Ovary (tissue), 9 donors: Measurements from ENCODE around the gene KIF6. TPM values are rescaled to one million over a fixed set of nuclear protein-coding genes. Genes with fewer than 3 reads are reported as not detected.

ENCODE experiments used
- DNase-seq, 5 donors: peaks; one replicate each; pipeline ENCODE4 v3.0.0-alpha.2; 2019 to 2020
- H3K27ac ChIP-seq, 2 donors: fragments of 200-600 bp; one replicate each; pipeline versions ENCODE4 v1.5.1 to v1.8.0; 2019 to 2022
- H3K27me3 ChIP-seq: fragments of 200-600 bp; one replicate; pipeline ENCODE4 v1.8.0; 2022
- H3K36me3 ChIP-seq: fragments of 200-600 bp; sonication (generic); one replicate; pipeline ENCODE4 v1.5.1; 2019
- H3K4me1 ChIP-seq: one replicate; pipeline ENCODE4 v1.8.1; 2013; ENCODE audit warnings: mild to moderate bottlenecking, moderate library complexity; ENCODE audit not compliant: insufficient read depth
- H3K4me3 ChIP-seq: fragments of 200-600 bp; sonication (generic); one replicate; pipeline ENCODE4 v1.5.1; 2017
- H3K9me3 ChIP-seq, 2 donors: fragments of 200-600 bp in 1 of 2; sonication (generic) in 1 of 2; one replicate each; pipeline versions ENCODE4 v1.5.1 to v1.8.1; 2013 to 2019; ENCODE audit warnings: mild to moderate bottlenecking in 1 of 2, moderate library complexity in 1 of 2
- EP300 ChIP-seq: sonication (generic); formaldehyde crosslinking; IDR thresholded peaks from one replicate; pipeline ENCODE4 v1.6.1; 2017; ENCODE audit warnings: antibody characterized with exemption
- POLR2A ChIP-seq: fragments of 450-650 bp; IDR thresholded peaks from one replicate; pipeline ENCODE4 v1.6.1; 2017; ENCODE audit warnings: antibody characterized with exemption, mild to moderate bottlenecking, moderate library complexity
- WGBS, 3 donors: extraction: QIAGEN DNeasy Blood & Tissue Kit in 1 of 3; methylation state at CpG; one replicate each; pipeline versions ENCODE4 v1.1.5 to v1.1.7; 2013 to 2017; 5-methylcytosine and 5-hydroxymethylcytosine counted together
- intact Hi-C, 4 donors: fragments of 100-400 bp; cut with DNase I; formaldehyde crosslinking; loops; one replicate each; pipeline versions ENCODE4 v1.11.0 to v1.15.1; 2022 to 2023
- polyA plus RNA-seq, 2 donors: library from polyadenylated mRNA; stranded (reverse); fragments of 200-250 nt in 1 of 2; fragments of 350-450 nt in 1 of 2; fragmentation: Illumina TruSeq in 1 of 2; extraction: RNeasy Lipid Tissue Mini Kit (QIAGEN cat#74804) in 1 of 2; gene quantifications; one replicate each; pipeline ENCODE4 v1.2.3, GENCODE V29; 2013 to 2014
- total RNA-seq, 7 donors: library from RNA; depleted of rRNA in 2 of 7; stranded (reverse); fragments of >200 nt in 2 of 7; fragmentation: NEBNext Ultra II Directional in 3 of 7; extraction: Animal tissue kit (Norgen Biotek cat#: 25700) in 3 of 7; gene quantifications; one replicate each; pipeline versions ENCODE4 v1.1.0 to v1.2.4, GENCODE V29; 2016 to 2023
- TF ChIP-seq, protein P1 (sequence below), 3 donors: fragments of 450-650 bp in 2 of 3; fragments of 200-600 bp in 1 of 3; IDR thresholded peaks; one replicate each; pipeline versions ENCODE4 v1.5.1 to v1.8.0; 2016 to 2022; ENCODE audit warnings: antibody characterized with exemption in 3 of 3, mild to moderate bottlenecking in 1 of 3
- donor health status: DM: no; HTN: no; CAD: no; lungs with moderate emphysema.
- donor health status: DM: no; HTN: no; CAD: no.
- donor health status: Bipolar disorder and iron deficiency.
- donor health status: DM: yes; HTN: yes; CAD: no.
- donor health status: DM: no; HTN: no; CAD: no.
- donor health status: DM: yes; HTN: yes; CAD: no.

The KIF6 gene
- total and polyA plus RNA-seq, 9 donors: 0.12 to 2.1 (median 0.82) TPM

- no peaks in the 10 kb centered on the region for H3K4me1 ChIP-seq
- intact Hi-C loops: no loop called here
- H3K36me3 ChIP-seq: no peaks in the 10 kb centered on the region
- no peaks in the 10 kb centered on the region for H3K27me3 ChIP-seq
- 68 to 72% (median 72%) methylated on average over 7 of the region's 7 CpGs for WGBS, 3 donors
- no peak overlapping the region for H3K4me3 ChIP-seq
- no peak overlapping the region for H3K27ac ChIP-seq
- no peak for DNase-seq
- TF ChIP-seq, protein P1, sequence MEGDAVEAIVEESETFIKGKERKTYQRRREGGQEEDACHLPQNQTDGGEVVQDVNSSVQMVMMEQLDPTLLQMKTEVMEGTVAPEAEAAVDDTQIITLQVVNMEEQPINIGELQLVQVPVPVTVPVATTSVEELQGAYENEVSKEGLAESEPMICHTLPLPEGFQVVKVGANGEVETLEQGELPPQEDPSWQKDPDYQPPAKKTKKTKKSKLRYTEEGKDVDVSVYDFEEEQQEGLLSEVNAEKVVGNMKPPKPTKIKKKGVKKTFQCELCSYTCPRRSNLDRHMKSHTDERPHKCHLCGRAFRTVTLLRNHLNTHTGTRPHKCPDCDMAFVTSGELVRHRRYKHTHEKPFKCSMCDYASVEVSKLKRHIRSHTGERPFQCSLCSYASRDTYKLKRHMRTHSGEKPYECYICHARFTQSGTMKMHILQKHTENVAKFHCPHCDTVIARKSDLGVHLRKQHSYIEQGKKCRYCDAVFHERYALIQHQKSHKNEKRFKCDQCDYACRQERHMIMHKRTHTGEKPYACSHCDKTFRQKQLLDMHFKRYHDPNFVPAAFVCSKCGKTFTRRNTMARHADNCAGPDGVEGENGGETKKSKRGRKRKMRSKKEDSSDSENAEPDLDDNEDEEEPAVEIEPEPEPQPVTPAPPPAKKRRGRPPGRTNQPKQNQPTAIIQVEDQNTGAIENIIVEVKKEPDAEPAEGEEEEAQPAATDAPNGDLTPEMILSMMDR (IDR thresholded peaks at IDR 0.05): no peak
- H3K9me3 ChIP-seq: no peaks in the 10 kb centered on the region
These were observed 322.9 kb downstream of the KIF6 start for GRCh38 chr6:39402239-39402751.

DNA sequence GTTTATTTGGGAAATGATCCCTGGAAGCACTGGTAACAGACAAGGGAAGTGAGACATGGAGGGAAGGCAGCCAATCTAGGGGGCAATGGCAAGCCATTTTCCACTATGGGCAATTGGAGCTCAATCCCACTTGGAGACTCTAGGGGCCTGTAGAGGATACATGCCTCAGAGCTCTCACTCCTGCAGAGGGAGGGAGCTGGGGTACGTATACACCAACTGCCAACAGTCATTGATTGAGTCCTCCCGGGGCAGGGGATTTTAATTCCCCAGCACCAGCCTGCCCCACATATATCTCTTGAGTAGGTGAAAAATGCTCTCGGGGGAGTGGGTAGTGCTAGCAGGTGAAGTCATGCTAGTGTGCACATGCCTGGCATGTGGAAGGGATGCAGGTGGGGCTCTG lies 323.8 kb downstream of the KIF6 start:
- H3K27me3 ChIP-seq: no peaks in the 10 kb centered on the region
- H3K9me3 ChIP-seq: no peaks in the 10 kb centered on the region
- TF ChIP-seq EP300 (no peak), POLR2A (no peak)
- TF ChIP-seq, protein P1 (IDR thresholded peaks at IDR 0.05): no peak
- no peak overlapping the region for H3K27ac ChIP-seq
- WGBS, 3 donors: 92 to 97% (median 92%) methylated on average over 3 of the region's 3 CpGs
- H3K4me1 ChIP-seq: no peaks in the 10 kb centered on the region
- DNase-seq: no peak
- intact Hi-C loops: no loop called here
- H3K4me3 ChIP-seq: no peak overlapping the region
- H3K36me3 ChIP-seq: no peaks in the 10 kb centered on the region

GRCh38 chr6:39400026-39400425 lies 325.2 kb downstream of the KIF6 start:
- no peak overlapping the region for H3K27ac ChIP-seq
- H3K9me3 ChIP-seq: no peaks in the 10 kb centered on the region
- no peak for DNase-seq
- intact Hi-C loops: no loop called here
- no peaks in the 10 kb centered on the region for H3K4me1 ChIP-seq
- no peak overlapping the region for H3K4me3 ChIP-seq
- TF ChIP-seq, protein P1 (IDR thresholded peaks at IDR 0.05): no peak
- TF ChIP-seq POLR2A (no peak), EP300 (no peak)
- 96 to 99% (median 97%) methylated on average over 3 of the region's 3 CpGs for WGBS, 3 donors
- H3K27me3 ChIP-seq: no peaks in the 10 kb centered on the region
- H3K36me3 ChIP-seq: no peaks in the 10 kb centered on the region

- no peak overlapping the region for H3K4me3 ChIP-seq
- H3K27ac ChIP-seq: no peak overlapping the region
- H3K4me1 ChIP-seq: no peaks in the 10 kb centered on the region
- DNase-seq: no peak
- H3K9me3 ChIP-seq: no peaks in the 10 kb centered on the region
- no peaks in the 10 kb centered on the region for H3K27me3 ChIP-seq
- intact Hi-C loops: no loop called here
- H3K36me3 ChIP-seq: no peaks in the 10 kb centered on the region
- 90 to 95% (median 91%) methylated on average over 5 of the region's 5 CpGs for WGBS, 3 donors
- TF ChIP-seq, protein P1 (IDR thresholded peaks at IDR 0.05): no peak
- TF ChIP-seq EP300 (no peak), POLR2A (no peak)
These were observed 328.4 kb downstream of the KIF6 start for GRCh38 chr6:39396854-39397253.
